ENCODE data around the gene AP2A1. TPM values are rescaled to one million over a fixed set of nuclear protein-coding genes. Genes with fewer than 3 reads are reported as not detected.
A peak's percentile ranks its signal among the peaks of the same experiment; 100 is the strongest.

The AP2A1 gene
- total RNA-seq, 6 experiments from 2014 or later: 38.7 to 103 (median 49.8) TPM

DNA sequence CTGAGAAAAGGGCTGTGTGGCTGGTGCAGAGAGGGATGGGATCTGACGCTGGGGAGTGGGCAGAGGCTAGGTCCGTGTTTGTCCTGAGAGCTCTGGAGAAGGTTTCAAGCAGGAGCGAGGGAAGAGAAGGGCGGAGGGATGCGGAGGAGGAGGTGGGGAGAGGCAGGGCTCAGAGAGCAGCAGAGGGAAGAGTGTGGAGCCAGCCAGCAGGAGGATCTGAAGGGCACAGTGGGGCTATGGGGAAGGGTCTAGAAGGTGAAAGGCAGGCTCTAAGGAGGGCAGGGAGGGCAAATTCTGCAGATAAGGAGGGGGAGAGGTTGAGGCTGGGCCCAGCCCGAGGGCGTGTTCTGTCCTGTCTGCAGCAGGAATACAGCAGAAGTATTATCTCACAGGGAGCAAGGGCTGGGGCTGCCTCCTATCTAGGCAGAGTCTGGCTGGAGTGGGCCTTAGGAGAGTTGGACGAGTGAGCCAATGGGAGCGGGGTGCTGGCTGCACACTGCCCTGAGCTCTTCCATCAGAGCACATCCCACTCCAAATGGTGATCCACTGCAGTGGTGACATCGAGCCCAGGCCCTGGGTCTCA is 6.1 kb downstream of the AP2A1 start:
- no peaks in the 10 kb centered on the region for H3K9me3 ChIP-seq
- H3K4me3 ChIP-seq: no peak overlapping the region
- TF ChIP-seq, protein P1, sequence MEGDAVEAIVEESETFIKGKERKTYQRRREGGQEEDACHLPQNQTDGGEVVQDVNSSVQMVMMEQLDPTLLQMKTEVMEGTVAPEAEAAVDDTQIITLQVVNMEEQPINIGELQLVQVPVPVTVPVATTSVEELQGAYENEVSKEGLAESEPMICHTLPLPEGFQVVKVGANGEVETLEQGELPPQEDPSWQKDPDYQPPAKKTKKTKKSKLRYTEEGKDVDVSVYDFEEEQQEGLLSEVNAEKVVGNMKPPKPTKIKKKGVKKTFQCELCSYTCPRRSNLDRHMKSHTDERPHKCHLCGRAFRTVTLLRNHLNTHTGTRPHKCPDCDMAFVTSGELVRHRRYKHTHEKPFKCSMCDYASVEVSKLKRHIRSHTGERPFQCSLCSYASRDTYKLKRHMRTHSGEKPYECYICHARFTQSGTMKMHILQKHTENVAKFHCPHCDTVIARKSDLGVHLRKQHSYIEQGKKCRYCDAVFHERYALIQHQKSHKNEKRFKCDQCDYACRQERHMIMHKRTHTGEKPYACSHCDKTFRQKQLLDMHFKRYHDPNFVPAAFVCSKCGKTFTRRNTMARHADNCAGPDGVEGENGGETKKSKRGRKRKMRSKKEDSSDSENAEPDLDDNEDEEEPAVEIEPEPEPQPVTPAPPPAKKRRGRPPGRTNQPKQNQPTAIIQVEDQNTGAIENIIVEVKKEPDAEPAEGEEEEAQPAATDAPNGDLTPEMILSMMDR (IDR thresholded peaks at IDR 0.05): no peak
- no peak for TF ChIP-seq POLR2A (IDR thresholded peaks at IDR 0.05)
- ATAC-seq (no peak), DNase-seq (no peak)
- no peaks in the 10 kb centered on the region for H3K36me3 ChIP-seq
- H3K4me1 ChIP-seq: peaks cover 0 to 12% (median 4%) of the 10 kb centered on the region in 4 donors
- 89% methylated on average over 3 of the region's 10 CpGs for WGBS (ENCODE audit: insufficient coverage, low coverage, low lambda C conversion rate, missing lambda C conversion rate)
- H3K27me3 ChIP-seq: no peaks in the 10 kb centered on the region
- intact Hi-C loops (cut with DNase I): no loop called here
- no peak overlapping the region for H3K27ac ChIP-seq

DNA sequence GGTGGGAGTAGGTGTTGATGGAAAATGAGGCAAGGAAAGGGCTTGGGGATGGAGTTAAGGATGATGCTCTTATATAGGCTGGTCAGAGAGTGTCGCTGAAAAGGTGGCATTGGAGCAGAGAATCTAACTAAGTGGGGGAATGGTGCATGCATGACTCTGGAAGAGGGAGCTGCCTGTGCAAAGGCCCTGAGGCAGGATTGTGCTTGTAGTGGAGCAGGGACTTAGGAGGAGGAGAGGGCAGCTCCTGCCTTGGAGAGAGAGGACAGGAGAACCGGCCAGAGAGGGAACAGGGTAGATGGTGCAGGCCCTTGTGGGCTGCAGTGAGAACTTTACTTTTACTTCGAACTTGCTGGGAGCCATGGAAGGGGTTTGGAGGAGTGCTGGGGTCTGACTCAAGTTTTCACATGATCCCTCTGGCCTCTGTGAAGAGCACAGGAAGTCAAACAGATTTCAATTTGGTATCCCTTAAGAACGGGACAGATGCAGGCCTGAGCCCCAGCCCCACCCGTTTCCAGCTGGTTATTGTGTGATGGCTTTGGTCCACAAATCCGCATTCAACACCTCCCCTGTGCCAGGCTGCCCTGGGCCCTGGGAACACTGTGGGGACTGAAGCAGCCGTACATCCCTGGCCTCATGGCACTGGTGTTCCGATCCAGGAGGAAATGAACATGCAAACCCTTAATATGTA is 7.0 kb downstream of the AP2A1 start:
- peaks cover 0 to 4% (median 0%) of the 10 kb centered on the region in 4 donors for H3K4me1 ChIP-seq
- H3K27me3 ChIP-seq: no peaks in the 10 kb centered on the region
- intact Hi-C loops (cut with DNase I): no loop called here
- DNase-seq: no peak
- no peak for ATAC-seq
- WGBS (ENCODE audit: insufficient coverage, low coverage, low lambda C conversion rate, missing lambda C conversion rate): 80% methylated on average over 5 of the region's 8 CpGs
- H3K27ac ChIP-seq: no peak overlapping the region
- no peak overlapping the region for H3K4me3 ChIP-seq
- no peaks in the 10 kb centered on the region for H3K36me3 ChIP-seq
- no peaks in the 10 kb centered on the region for H3K9me3 ChIP-seq
- no peak for TF ChIP-seq POLR2A (IDR thresholded peaks at IDR 0.05)
- TF ChIP-seq, protein P1 (IDR thresholded peaks at IDR 0.05): no peak

DNA sequence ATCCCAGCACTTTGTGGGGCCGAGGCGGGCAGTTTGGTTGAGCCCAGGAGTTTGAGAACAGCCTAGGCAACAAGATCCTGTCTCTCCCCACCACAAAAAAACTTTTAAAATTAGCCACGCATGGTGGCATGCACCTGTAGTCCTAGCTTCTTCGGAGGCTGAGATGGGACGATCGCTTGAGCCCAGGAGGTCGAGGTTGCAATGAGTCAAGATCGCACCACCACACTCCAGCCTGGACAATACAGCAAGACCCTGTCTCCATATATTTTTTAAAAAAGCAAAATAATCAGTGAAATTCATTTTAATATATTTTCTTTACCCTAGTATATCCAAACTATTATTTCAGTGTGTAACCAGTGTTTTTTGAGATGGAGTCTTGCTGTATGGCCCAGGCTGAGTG is 8.2 kb downstream of the AP2A1 start:
- no peak for TF ChIP-seq POLR2A (IDR thresholded peaks at IDR 0.05)
- TF ChIP-seq, protein P1 (IDR thresholded peaks at IDR 0.05): no peak
- Histone ChIP-seq H3K9me3 (no peaks in the 10 kb centered on the region), H3K36me3 (no peaks in the 10 kb centered on the region), H3K4me1 (peaks cover 0 to 3% (median 0%) of the 10 kb centered on the region in 4 donors), H3K4me3 (no peak overlapping the region), H3K27ac (no peak overlapping the region), H3K27me3 (no peaks in the 10 kb centered on the region)
- no peak for ATAC-seq
- 92% methylated on average over 5 of the region's 8 CpGs for WGBS (ENCODE audit: insufficient coverage, low coverage, low lambda C conversion rate, missing lambda C conversion rate)
- no peak for DNase-seq
- intact Hi-C loops (cut with DNase I): no loop called here

DNA sequence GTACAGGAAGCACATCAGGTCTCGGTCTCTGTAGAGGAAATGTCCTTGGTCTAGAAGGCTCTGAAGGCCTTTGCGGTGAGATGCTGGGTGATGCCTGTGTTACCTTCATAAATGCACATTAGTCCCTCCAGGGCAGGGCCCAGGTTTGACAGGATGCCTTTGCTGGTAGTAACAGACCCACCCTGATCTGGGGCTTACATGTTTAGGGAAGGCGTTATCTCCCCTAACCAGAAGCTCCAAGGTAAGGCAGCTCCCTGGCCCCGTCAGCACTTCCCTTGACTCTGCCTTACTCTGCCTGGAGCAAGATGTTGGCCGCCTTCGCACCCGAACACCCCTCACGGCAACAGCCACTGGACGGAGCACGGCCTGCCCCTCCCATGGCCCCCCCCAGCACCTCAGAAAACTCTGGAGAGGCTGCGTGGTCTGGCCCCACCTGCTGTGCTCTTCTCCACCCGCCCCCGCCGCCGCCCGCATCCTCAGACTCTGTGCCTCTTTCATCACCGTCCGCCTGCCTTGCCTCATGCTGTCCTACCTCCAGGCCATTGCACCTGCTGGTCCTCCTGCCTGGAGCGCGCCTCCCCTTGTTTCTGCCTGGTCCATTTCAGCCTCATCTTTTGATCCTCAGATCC is 9.1 kb downstream of the AP2A1 start:
- no peak overlapping the region for H3K4me3 ChIP-seq
- TF ChIP-seq, protein P1 (IDR thresholded peaks at IDR 0.05): no peak
- TF ChIP-seq POLR2A (IDR thresholded peaks at IDR 0.05): no peak
- H3K4me1 ChIP-seq: peaks cover 0 to 3% (median 0%) of the 10 kb centered on the region in 4 donors
- no peaks in the 10 kb centered on the region for H3K36me3 ChIP-seq
- no peaks in the 10 kb centered on the region for H3K27me3 ChIP-seq
- DNase-seq (no peak), ATAC-seq (peak in 1 of 4 donors; percentile 8)
- intact Hi-C loops (cut with DNase I): no loop called here
- no peaks in the 10 kb centered on the region for H3K9me3 ChIP-seq
- WGBS (ENCODE audit: insufficient coverage, low coverage, low lambda C conversion rate, missing lambda C conversion rate): 83% methylated on average over 2 of the region's 20 CpGs
- H3K27ac ChIP-seq: no peak overlapping the region

Data from right lobe of liver (tissue), 6 donors.